ENCODE results near the gene ZNF652.

Gene ZNF652

GRCh38 chr17:49338883-49339282, 23.2 kb downstream of the ZNF652 start:
- no peak overlapping the region for H3K4me3 ChIP-seq (ENCODE audit: low read length)
- no peak for TF ChIP-seq CTCF (conservative IDR thresholded peaks at IDR 0.05; ENCODE audit: low read depth, low read length)
- no peak for DNase-seq (ENCODE audit: low read depth)

DNA sequence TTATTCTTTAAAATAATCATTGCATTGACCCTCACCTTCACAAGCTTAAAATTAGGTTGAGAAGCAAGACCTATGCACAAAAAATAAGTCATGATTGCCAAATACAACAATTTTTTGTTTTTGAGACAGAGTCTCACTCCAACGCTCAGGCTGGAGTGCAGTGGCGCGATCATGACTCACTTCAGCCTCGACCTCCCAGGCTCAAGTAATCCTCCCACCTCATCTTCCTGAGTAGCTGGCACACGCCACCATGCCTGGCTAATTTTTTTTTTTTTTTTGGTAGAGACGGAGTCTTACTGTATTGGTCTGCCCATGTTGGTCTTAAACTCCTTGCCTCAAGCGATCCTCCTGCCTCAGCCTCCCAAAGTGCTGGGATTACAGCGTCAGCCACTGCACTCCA, 24.2 kb downstream of the ZNF652 start:
- TF ChIP-seq CTCF (conservative IDR thresholded peaks at IDR 0.05; ENCODE audit: low read depth, low read length) = no peak
- no peak for DNase-seq (ENCODE audit: low read depth)
- no peak overlapping the region for H3K4me3 ChIP-seq (ENCODE audit: low read length)

GRCh38 chr17:49334744-49335512, 27.1 kb downstream of the ZNF652 start:
- no peak for TF ChIP-seq CTCF (conservative IDR thresholded peaks at IDR 0.05; ENCODE audit: low read depth, low read length)
- H3K4me3 ChIP-seq (ENCODE audit: low read length) = no peak overlapping the region
- DNase-seq (ENCODE audit: low read depth) = no peak

- H3K4me3 ChIP-seq (ENCODE audit: low read length) = no peak overlapping the region
- TF ChIP-seq CTCF (conservative IDR thresholded peaks at IDR 0.05; ENCODE audit: low read depth, low read length) = no peak
- no peak for DNase-seq (ENCODE audit: low read depth)
Measured at GRCh38 chr17:49333804-49334203, 28.2 kb downstream of the ZNF652 start.

GRCh38 chr17:49327835-49328784, 33.9 kb downstream of the ZNF652 start:
- no peak for DNase-seq (ENCODE audit: low read depth)
- no peak overlapping the region for H3K4me3 ChIP-seq (ENCODE audit: low read length)
- TF ChIP-seq CTCF (conservative IDR thresholded peaks at IDR 0.05; ENCODE audit: low read depth, low read length) = no peak

- TF ChIP-seq CTCF (conservative IDR thresholded peaks at IDR 0.05; ENCODE audit: low read depth, low read length) = no peak
- DNase-seq (ENCODE audit: low read depth) = no peak
- no peak overlapping the region for H3K4me3 ChIP-seq (ENCODE audit: low read length)
Measured at GRCh38 chr17:49325980-49326379, 36.1 kb downstream of the ZNF652 start.

Data from retinal pigment epithelial cell (primary cell).